Gastroesophageal sphincter (tissue), 4 donors: ENCODE measurements around the gene APOD. TPM values are rescaled to one million over a fixed set of nuclear protein-coding genes. Genes with fewer than 3 reads are reported as not detected.

Source experiments
- ATAC-seq: fragments of 150-250 bp; one replicate; pipeline ENCODE4 v1.9.1; 2016; ENCODE audit warnings: mild to moderate bottlenecking, moderate library complexity
- H3K27ac ChIP-seq, 4 donors: fragments of 200-600 bp; sonication (generic) in 3 of 4; 1 replicate in 3 of 4; 2 replicates in 1 of 4; pipeline ENCODE4 v1.5.1; 2016 to 2019
- H3K27me3 ChIP-seq: fragments of 200-600 bp; sonication (generic); one replicate; pipeline ENCODE4 v1.5.1; 2019
- H3K36me3 ChIP-seq, 2 donors: fragments of 200-600 bp; sonication (generic); one replicate each; pipeline ENCODE4 v1.5.1; 2019; ENCODE audit warnings: control low read depth in 1 of 2
- H3K4me1 ChIP-seq, 3 donors: fragments of 200-600 bp; sonication (generic); 1 replicate in 2 of 3; 2 replicates in 1 of 3; pipeline ENCODE4 v1.5.1; 2016 to 2019; ENCODE audit warnings: control low read depth in 2 of 3
- H3K4me3 ChIP-seq, 2 donors: fragments of 200-600 bp; sonication (generic); one replicate each; pipeline ENCODE4 v1.5.1; 2019; ENCODE audit warnings: mild to moderate bottlenecking in 1 of 2, moderate library complexity in 1 of 2
- H3K9me3 ChIP-seq, 3 donors: fragments of 200-600 bp; sonication (generic); one replicate each; pipeline ENCODE4 v1.5.1; 2017 to 2019; ENCODE audit warnings: control low read depth in 2 of 3
- EP300 ChIP-seq: sonication (generic); formaldehyde crosslinking; IDR thresholded peaks from one replicate; pipeline ENCODE4 v1.6.1; 2017; ENCODE audit warnings: antibody characterized with exemption, mild to moderate bottlenecking
- POLR2A ChIP-seq, 2 donors: fragments of 450-650 bp; IDR thresholded peaks; one replicate each; pipeline ENCODE4 v1.6.1; 2017; ENCODE audit warnings: antibody characterized with exemption in 2 of 2, mild to moderate bottlenecking in 2 of 2, moderate library complexity in 1 of 2
- POLR2AphosphoS5 ChIP-seq: sonication (generic); formaldehyde crosslinking; IDR thresholded peaks from one replicate; pipeline ENCODE4 v1.6.1; 2017; ENCODE audit warnings: antibody characterized with exemption
- WGBS, 2 donors: methylation state at CpG; one replicate each; pipeline ENCODE4 v1.1.5; 2018; ENCODE audit warnings: low coverage in 1 of 2; 5-methylcytosine and 5-hydroxymethylcytosine counted together
- total RNA-seq, 4 donors: library from RNA; depleted of rRNA; stranded (reverse); fragments of >200 nt; gene quantifications; one replicate each; pipeline ENCODE4 v1.1.0, GENCODE V29; 2016
- TF ChIP-seq, protein P1 (sequence below), 4 experiments: fragments of 200-600 bp in 2 of 4; fragments of 450-650 bp in 2 of 4; sonication (generic) in 1 of 4; IDR thresholded peaks; one replicate each; pipeline ENCODE4 v1.5.1; 2017 to 2019; ENCODE audit warnings: antibody characterized with exemption in 4 of 4, mild to moderate bottlenecking in 2 of 4, moderate library complexity in 2 of 4

APOD gene
- total RNA-seq, 4 donors from 2014 or later, result 123 to 541 (median 380) TPM

DNA sequence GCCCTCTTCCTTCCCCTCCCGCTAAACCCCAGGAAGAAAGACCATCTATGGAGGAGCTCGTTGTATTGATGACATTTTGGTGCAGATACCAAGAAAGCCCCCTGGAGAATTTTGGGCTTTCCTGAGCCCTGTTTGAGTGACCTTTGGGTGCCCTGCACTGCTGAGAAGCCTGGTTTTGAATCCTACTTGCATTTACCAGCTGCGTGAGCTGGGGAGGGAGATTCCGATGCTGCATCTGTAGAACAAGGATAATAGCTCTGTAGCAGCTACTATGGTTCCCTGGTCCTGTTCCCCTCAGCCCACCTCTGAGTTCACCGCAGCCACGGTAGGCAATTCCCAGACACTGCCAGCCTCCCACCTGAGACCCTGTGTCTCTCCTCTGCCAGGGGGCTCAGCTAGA is 5.2 kb downstream of the APOD start:
- no peak for ATAC-seq
- Histone ChIP-seq H3K4me3 (peak overlapping the region in 1 of 2 donors; percentile 22), H3K4me1 (peaks cover 0 to 10% (median 0%) of the 10 kb centered on the region in 3 donors), H3K27ac (no peak overlapping the region), H3K9me3 (no peaks in the 10 kb centered on the region), H3K36me3 (no peaks in the 10 kb centered on the region), H3K27me3 (peaks cover 12% of the 10 kb centered on the region)
- TF ChIP-seq POLR2A (IDR thresholded peaks at IDR 0.05) (no peak), EP300 (no peak), POLR2AphosphoS5 (no peak)
- TF ChIP-seq, protein P1, sequence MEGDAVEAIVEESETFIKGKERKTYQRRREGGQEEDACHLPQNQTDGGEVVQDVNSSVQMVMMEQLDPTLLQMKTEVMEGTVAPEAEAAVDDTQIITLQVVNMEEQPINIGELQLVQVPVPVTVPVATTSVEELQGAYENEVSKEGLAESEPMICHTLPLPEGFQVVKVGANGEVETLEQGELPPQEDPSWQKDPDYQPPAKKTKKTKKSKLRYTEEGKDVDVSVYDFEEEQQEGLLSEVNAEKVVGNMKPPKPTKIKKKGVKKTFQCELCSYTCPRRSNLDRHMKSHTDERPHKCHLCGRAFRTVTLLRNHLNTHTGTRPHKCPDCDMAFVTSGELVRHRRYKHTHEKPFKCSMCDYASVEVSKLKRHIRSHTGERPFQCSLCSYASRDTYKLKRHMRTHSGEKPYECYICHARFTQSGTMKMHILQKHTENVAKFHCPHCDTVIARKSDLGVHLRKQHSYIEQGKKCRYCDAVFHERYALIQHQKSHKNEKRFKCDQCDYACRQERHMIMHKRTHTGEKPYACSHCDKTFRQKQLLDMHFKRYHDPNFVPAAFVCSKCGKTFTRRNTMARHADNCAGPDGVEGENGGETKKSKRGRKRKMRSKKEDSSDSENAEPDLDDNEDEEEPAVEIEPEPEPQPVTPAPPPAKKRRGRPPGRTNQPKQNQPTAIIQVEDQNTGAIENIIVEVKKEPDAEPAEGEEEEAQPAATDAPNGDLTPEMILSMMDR (IDR thresholded peaks at IDR 0.05), result no peak
- 75 to 94% methylated on average over 2 to 3 of the region's 6 CpGs for WGBS, 2 donors

DNA sequence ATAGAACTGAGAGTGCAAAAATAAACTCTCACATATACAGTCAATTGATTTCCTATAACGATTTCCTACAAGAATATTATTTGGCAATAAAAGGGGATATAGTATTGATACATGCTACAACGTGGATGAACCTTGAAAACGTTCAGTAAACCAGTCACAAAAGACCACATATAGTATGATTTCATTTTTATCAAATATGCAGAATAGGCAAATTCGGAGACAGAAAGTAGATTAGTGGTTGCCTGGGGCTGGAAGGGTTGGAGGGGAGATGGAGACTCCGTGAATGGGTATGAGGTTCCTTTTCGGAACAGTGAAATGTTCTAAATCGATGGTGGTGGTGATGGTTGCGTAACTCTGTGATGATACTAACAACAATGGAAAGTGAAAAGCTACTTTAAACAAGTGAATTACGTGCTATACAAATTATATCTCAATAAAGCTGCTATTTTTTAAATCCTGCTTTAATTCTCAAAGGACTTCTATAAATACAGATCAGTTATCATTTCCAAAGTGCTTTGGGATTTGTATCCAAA is 6.0 kb downstream of the APOD start:
- Histone ChIP-seq H3K27ac (no peak overlapping the region), H3K9me3 (no peaks in the 10 kb centered on the region), H3K36me3 (no peaks in the 10 kb centered on the region), H3K27me3 (peaks cover 12% of the 10 kb centered on the region), H3K4me3 (no peak overlapping the region), H3K4me1 (peaks cover 0 to 10% (median 0%) of the 10 kb centered on the region in 3 donors)
- TF ChIP-seq POLR2AphosphoS5, result no peak
- TF ChIP-seq EP300, result no peak
- no peak for TF ChIP-seq POLR2A (IDR thresholded peaks at IDR 0.05)
- TF ChIP-seq, protein P1 (IDR thresholded peaks at IDR 0.05), result no peak
- WGBS, 2 donors, result 74 to 83% methylated on average over 9 of the region's 9 CpGs
- no peak for ATAC-seq

DNA sequence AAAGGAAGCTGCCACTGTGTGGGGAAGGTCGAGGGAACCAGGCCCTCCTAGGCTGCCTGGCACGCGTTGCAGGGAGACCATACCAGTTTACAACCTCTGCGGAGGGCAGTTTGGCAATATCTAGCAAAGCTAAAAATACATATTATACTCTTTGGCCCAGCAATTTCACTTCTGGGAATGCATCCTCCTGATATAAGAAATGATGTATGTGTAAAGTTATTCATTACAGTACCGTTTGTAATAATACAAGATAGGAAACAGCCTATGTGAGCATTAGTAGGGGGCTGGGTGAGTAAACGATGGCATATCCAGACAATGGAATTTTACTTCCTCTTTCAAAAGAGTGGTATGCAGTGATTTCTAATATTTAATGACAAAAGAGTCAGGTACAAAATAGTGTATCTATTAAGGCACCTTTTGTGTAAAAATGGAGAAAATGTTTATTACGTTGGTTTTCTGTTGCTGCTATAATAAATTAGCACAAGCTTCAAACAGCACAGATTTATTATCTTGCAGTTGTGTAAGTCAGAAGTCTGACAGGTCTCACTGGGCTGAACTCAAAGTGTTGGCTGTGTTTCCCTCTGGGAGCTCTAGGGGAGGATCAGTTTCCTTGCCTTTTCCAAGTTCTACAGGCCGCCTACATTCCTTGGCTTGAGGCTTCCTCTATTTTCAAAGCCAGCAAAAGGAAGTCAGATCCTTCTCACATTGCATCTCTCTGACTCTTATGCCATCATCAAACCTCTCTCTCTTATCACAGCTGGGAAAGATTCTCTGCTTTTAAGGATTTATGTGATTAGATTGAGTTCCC is 9.0 kb downstream of the APOD start:
- H3K9me3 ChIP-seq, result no peaks in the 10 kb centered on the region
- ATAC-seq, result peak; percentile 55
- H3K27me3 ChIP-seq, result peaks cover 12% of the 10 kb centered on the region
- H3K4me1 ChIP-seq, result no peaks in the 10 kb centered on the region
- no peak overlapping the region for H3K4me3 ChIP-seq
- 54 to 67% methylated on average over 4 to 6 of the region's 8 CpGs for WGBS, 2 donors
- no peaks in the 10 kb centered on the region for H3K36me3 ChIP-seq
- no peak for TF ChIP-seq EP300
- no peak for TF ChIP-seq POLR2AphosphoS5
- TF ChIP-seq, protein P1 (IDR thresholded peaks at IDR 0.05), result no peak
- no peak for TF ChIP-seq POLR2A (IDR thresholded peaks at IDR 0.05)
- H3K27ac ChIP-seq, result no peak overlapping the region

DNA sequence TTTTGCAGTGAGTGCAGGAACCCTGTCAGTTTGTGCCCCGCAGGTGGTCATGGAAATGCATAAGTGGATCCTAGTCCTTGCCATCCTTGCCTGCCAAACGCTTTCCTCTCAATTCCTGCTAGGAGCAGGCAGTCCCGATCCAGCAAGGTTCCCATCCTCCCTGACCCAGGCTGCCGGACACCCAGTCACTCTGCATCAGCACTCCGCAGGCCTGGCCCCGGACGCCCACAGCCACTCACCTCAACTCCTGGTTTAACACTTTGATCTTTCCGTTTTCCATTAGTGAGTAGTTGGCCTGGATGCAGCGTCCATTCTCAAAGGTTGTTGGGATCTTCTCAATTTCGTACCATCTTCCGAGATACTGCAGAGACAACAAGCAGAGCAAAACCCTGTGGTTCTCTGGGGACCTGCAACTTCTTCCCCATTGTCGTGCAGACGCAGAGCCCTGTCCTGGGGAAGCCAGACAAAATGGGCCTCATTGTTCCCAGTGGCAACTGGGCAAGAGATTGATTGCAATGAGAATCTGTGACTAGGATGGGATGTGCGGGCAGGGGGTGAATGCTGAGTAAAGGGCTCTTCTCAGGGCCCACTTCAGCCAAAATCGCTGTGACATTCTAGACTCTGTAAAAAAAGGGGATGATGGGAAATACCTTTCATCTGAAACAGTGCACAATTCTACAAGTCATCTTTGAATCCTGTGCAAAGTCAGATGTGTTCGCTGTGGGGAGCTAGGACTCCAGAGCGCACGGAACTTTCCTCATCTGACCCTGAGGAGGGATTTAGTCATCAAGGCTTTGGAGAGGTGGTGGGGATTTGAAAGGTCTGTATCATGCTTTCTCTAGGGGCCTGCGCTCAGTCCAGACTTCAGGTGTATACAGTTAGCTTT is 9.9 kb downstream of the APOD start:
- Histone ChIP-seq H3K9me3 (no peaks in the 10 kb centered on the region), H3K27me3 (peaks cover 7% of the 10 kb centered on the region), H3K4me3 (no peak overlapping the region), H3K4me1 (no peaks in the 10 kb centered on the region), H3K36me3 (no peaks in the 10 kb centered on the region), H3K27ac (no peak overlapping the region)
- 84 to 94% methylated on average over 10 to 13 of the region's 19 CpGs for WGBS, 2 donors
- TF ChIP-seq POLR2A (IDR thresholded peaks at IDR 0.05) (no peak), EP300 (no peak), POLR2AphosphoS5 (no peak)
- TF ChIP-seq, protein P1 (IDR thresholded peaks at IDR 0.05), result no peak
- ATAC-seq, result no peak
